ENCODE data around the gene TRPV5.
A peak's percentile ranks its signal among the peaks of the same experiment; 100 is the strongest.

Gene TRPV5

GRCh38 chr7:142939226-142939910, 5.8 kb upstream of the TRPV5 start, which contains the start of gene LLCFC1:
LLCFC1 (plus strand) TSS chr7:142939484; CDS start chr7:142939622, 138 bp downstream.
- no peak for DNase-seq

DNA sequence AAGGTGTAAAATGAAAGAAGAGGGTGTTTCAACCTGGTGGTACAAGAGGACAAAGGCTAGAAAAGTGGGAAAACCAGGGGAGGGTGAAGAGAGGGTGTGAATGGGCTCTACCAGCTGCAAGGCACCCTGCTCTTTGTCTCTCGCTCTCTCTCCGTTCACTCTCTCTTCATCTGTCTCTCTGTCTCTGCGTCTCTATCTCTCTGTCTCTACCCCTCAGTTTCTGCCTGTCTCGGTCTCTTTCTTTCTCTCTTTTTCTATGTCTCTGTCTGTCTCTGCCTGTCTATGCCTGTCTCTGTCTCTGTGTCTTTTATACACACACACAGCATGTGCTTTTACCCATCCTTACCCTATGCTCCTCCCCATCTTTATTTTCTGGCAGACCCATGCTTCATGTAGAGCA, 5.1 kb upstream of the TRPV5 start:
- no peak for DNase-seq

DNA sequence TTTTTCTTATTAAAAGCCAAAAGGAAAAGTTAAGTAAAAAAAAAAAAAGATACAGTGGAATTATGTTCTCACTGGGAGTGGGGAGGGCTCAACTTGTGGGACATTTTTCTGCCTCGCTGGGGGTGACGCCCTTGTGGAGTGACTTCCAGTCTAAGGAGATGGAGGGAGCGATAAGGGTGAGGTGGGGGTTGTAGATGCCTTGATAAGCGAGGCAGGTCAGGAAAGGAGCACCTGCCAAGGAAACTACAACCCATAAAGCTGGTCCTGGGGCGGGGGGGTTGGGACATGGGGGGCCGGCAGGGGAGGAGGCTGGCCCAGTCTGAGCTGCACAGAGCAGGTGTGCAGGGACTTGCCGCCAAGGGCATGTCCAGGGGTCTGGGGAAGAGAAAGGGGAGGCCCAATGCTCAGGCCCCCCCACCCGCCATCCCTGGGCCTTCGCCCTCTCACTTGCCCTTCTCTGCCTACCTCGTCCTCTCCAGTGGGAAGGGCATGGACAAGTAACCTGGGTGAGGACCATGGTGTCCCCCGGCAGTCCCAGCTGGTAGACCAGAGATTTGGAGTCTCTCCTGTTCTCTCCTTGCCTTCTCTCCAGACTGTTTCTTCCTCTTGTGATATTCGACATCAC, 2.5 kb upstream of the TRPV5 start:
- no peak for DNase-seq

GRCh38 chr7:142934056-142934455, 510 bp upstream of the TRPV5 start:
- no peak for DNase-seq

- DNase-seq: no peak
These were observed 462 bp downstream of the TRPV5 start for GRCh38 chr7:142933092-142933475.

DNA sequence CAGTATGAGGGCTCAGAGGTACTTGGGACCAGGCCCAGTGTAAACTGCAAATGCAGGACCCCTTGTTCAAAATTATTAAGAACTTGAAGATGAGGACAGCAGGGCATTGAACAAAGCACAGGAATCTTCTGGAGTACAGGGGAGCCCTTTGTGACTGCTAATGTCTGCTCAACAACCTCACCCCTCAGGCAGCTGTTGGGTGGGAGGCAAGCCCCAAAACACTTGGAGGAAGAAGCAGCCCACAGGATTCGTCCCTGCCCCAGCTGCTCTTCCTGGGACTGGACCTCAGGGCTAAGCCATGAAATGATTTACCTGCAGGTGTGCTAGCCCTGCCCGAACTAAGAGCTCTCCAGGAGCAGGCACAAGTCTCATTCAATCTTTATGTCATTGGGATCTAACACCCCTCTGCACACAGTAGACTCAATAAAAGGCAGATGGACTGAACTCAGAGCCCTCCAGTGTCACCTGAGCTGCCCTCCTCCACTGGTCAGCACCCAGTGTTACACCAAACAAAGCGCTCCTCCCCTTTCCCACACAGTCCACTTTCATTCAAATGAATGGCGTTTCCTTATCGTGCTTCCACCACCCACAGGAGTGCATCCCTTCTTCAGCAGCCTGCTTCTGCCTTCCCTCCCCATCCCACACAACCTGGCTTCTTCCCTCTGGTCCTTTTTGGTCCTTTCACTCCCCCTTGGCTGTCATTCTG, 1.0 kb downstream of the TRPV5 start:
- no peak for DNase-seq

DNA sequence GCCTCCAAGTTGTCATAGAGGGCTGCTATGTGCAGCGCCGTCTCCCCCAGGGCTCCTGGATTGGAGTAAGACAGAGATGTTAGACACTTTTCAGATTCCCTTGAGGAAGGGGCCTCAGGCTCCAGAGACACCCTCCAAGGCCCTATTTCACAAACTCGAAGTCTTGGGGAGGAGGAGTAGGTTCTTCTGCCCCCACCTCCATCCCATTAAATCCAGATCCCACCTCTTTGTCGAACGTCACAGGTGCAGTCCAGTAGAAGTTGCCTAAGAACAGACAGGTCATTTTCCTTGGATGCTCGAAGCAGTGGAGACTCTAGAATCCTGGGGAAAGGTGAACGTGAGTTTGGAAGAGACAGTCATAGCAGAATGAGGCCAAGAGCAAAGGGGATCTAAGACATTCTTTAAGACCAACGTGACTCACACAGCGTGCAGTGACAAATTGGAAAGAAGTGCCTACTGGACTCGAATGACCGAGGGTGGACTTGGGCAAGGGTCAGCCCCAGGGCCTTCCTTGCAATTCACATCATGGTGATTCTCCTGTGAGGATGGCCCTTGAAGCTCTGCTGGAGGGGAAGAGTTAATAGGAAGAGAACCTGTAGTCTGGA, 3.3 kb downstream of the TRPV5 start:
- no peak for DNase-seq

GRCh38 chr7:142927949-142928348, 5.6 kb downstream of the TRPV5 start:
- DNase-seq: no peak

DNA sequence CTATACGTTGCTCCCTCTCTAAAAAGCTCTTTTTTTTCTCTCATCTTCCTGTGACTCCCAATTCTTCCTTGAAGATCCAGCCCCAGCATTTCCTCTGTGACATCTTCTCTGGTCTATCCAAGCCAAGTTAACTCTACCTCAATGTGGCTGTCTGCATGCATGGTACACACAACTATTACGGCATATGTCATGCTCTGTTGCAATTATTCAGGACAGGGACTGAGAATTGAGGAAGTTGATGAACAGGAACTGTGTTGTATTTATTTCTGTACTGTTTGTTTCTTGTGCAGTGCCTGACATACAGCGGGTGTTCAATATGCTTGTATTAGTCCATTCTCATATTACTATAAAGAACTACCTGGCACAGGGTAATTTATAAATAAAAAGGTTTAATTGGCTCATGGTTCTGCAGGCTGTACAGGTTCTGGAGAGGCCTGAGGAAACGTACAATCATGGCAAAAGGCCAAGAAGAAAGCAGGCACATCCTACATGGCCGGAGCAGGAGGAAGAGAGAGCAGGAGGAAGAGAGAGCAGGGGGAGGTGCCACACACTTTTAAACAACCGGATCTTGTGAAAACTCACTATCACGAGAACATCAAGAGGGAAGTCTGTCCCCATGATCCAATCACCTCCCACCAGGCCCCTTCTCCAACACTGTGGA, 6.3 kb downstream of the TRPV5 start:
- peak in 1 of 2 donors; percentile 40 for DNase-seq

GRCh38 chr7:142925413-142925812, 8.1 kb downstream of the TRPV5 start:
- no peak for DNase-seq

GRCh38 chr7:142923391-142923790, 10.2 kb downstream of the TRPV5 start:
- DNase-seq: no peak

GRCh38 chr7:142919656-142920055, 13.9 kb downstream of the TRPV5 start:
- DNase-seq: no peak

GRCh38 chr7:142918901-142919300, 14.6 kb downstream of the TRPV5 start:
- no peak for DNase-seq

GRCh38 chr7:142917447-142917846, 16.1 kb downstream of the TRPV5 start:
- DNase-seq: no peak

- DNase-seq: no peak
These were observed 17.0 kb downstream of the TRPV5 start for GRCh38 chr7:142916508-142916907.

GRCh38 chr7:142915315-142915714, 18.2 kb downstream of the TRPV5 start:
- no peak for DNase-seq

GRCh38 chr7:142914121-142914520, 19.4 kb downstream of the TRPV5 start:
- DNase-seq: no peak

GRCh38 chr7:142913566-142913965, 20.0 kb downstream of the TRPV5 start:
- DNase-seq: no peak

DNA sequence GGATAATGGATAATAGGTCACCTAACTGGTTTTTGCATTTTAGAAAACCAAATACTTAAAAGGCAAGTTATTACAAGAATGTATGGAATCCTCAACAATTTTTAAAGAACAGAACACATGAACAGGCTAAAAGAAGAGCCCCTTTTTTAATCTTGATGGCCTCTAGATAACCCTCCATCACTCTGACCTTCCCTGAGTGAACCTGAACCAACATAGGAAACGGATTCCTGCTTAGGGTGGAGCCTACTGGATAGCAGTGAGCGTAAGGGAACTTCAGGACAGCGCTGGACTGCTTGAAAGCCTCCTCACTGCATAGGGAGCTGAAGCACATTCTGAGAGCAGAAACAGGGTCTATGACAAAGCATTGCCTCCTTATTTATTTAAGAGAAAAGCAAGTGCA, 20.5 kb downstream of the TRPV5 start:
- no peak for DNase-seq

GRCh38 chr7:142910481-142910880, 23.1 kb downstream of the TRPV5 start:
- no peak for DNase-seq

DNA sequence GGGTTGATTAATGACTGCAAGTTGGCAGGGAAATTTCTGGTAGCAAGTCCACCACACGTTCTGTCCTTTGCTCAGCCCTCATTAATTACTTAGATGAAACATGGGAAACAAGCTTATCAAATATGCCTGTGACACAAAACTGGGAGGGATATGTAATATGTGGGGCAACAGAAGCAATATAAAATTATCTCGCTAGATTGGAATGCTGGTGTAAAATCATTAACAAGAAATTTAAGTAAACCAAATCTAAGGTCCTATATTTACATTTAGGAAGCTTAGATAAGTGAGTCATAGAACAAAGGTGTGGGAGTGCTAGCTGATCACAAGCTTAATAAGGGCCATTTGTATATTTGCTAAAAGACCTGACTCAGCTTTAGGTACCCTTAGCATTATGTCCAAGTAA, 23.5 kb downstream of the TRPV5 start:
- no peak for DNase-seq

- DNase-seq: peak in 1 of 2 donors; percentile 25
These were observed 24.3 kb downstream of the TRPV5 start for GRCh38 chr7:142908921-142909890.
